Bronchial epithelial cell (primary cell): ENCODE measurements around the gene GOLGA1. TPM values are rescaled to one million over a fixed set of nuclear protein-coding genes. Genes with fewer than 3 reads are reported as not detected.

Experiments
- DNase-seq: peaks from one replicate; pipeline ENCODE4 v3.0.0-alpha.2; 2010; ENCODE audit warnings: low read depth
- FAIRE-seq: peaks from 2 replicates; lab custom pipeline; 2011; peaks lifted over from hg19 to GRCh38; lab: Jason Lieb, UNC
- H3K27me3 ChIP-seq: 2 replicates; pipeline ENCODE4 v1.5.1; 2011; ENCODE audit warnings: low read length; ENCODE audit not compliant: control insufficient read depth, insufficient read depth
- H3K36me3 ChIP-seq: 2 replicates; pipeline ENCODE4 v1.5.1; 2011; ENCODE audit warnings: low read length; ENCODE audit not compliant: control insufficient read depth, insufficient read depth
- H3K4me3 ChIP-seq: 2 replicates; pipeline ENCODE4 v1.5.1; 2011; ENCODE audit warnings: mild to moderate bottlenecking, low read depth, low read length, control low read depth
- CTCF ChIP-seq: IDR thresholded peaks from 2 replicates; pipeline ENCODE4 v1.5.1; 2011; ENCODE audit warnings: mild to moderate bottlenecking, moderate library complexity, low read length, control low read depth, inconsistent platforms; ENCODE audit not compliant: insufficient read depth, severe bottlenecking
- total RNA-seq: library from RNA; depleted of rRNA; stranded (reverse); fragments of >200 nt; gene quantifications from 2 replicates; pipeline ENCODE4 v1.2.1, GENCODE V29; 2014

Gene GOLGA1
- total RNA-seq, 1 donor from 2014 or later: 7.9 TPM

GRCh38 chr9:124869986-124870560 is 70.8 kb downstream of the GOLGA1 start:
- no peak for FAIRE-seq
- H3K4me3 ChIP-seq: peak overlapping the region; percentile 97
- no peaks in the 10 kb centered on the region for H3K27me3 ChIP-seq
- DNase-seq: no peak
- H3K36me3 ChIP-seq: peaks cover 22% of the 10 kb centered on the region
- no peak for TF ChIP-seq CTCF

- no peaks in the 10 kb centered on the region for H3K27me3 ChIP-seq
- peak overlapping the region; percentile 97 for H3K4me3 ChIP-seq
- no peak for TF ChIP-seq CTCF
- DNase-seq: no peak
- FAIRE-seq: no peak
- peaks cover 19% of the 10 kb centered on the region for H3K36me3 ChIP-seq
Measured at GRCh38 chr9:124869466-124869985, 71.4 kb downstream of the GOLGA1 start.

- no peaks in the 10 kb centered on the region for H3K27me3 ChIP-seq
- peaks cover 17% of the 10 kb centered on the region for H3K36me3 ChIP-seq
- peak overlapping the region; percentile 97 for H3K4me3 ChIP-seq
- FAIRE-seq (no peak), DNase-seq (peak; percentile 68)
- peak; percentile 28 for TF ChIP-seq CTCF
Measured at GRCh38 chr9:124868511-124869465, 72.1 kb downstream of the GOLGA1 start.

- peak; percentile 99 for DNase-seq
- FAIRE-seq: peak; percentile 77
- TF ChIP-seq CTCF: no peak
- Histone ChIP-seq H3K27me3 (no peaks in the 10 kb centered on the region), H3K4me3 (no peak overlapping the region), H3K36me3 (peaks cover 22% of the 10 kb centered on the region)
Measured at GRCh38 chr9:124863371-124863871, 77.5 kb downstream of the GOLGA1 start.

GRCh38 chr9:124861342-124862229 is 79.3 kb downstream of the GOLGA1 start, which contains the start of the genes ARPC5L and RPL35:
Gene ARPC5L, plus strand, starts transcription at chr9:124862130. Its CDS starts 7,161 bp downstream, at chr9:124869291.
Gene RPL35, minus strand, starts transcription at chr9:124861957. Its CDS starts 45 bp downstream, at chr9:124861912.
- H3K4me3 ChIP-seq: peak within 1 kb of the TSS; percentile 98
- FAIRE-seq: no peak
- peak; percentile 40 for TF ChIP-seq CTCF
- H3K36me3 ChIP-seq: peaks cover 35% of the 10 kb centered on the region
- H3K27me3 ChIP-seq: no peaks in the 10 kb centered on the region
- peak; percentile 79 for DNase-seq
